DND-41 (cell line): ENCODE data around the gene PPFIA1.

ENCODE experiments used
- ATAC-seq: fragments of 200-7000 bp; cut with Tn5 transposase; 3 replicates; pipeline ENCODE4 v1.9.1; 2021; ENCODE audit warnings: low read depth; ENCODE audit not compliant: insufficient read depth
- DNase-seq: peaks from one replicate; pipeline ENCODE4 v3.0.0-alpha.2; 2020
- H2AFZ ChIP-seq: 2 replicates; pipeline ENCODE4 v1.6.0; 2012; ENCODE audit warnings: low read depth, low read length
- H3K27ac ChIP-seq: 2 replicates; pipeline ENCODE4 v1.5.1; 2012; ENCODE audit warnings: low read length, inconsistent platforms
- H3K27me3 ChIP-seq: fragments of 200-600 bp; sonication (generic); 2 replicates; pipeline ENCODE4 v1.6.0; 2012; ENCODE audit warnings: low read length, mild to moderate bottlenecking, inconsistent platforms; ENCODE audit not compliant: insufficient read depth, poor library complexity
- H3K36me3 ChIP-seq: 2 replicates; pipeline ENCODE4 v1.5.1; 2012; ENCODE audit warnings: low read length, inconsistent platforms; ENCODE audit not compliant: insufficient read depth
- H3K4me1 ChIP-seq: 2 replicates; pipeline ENCODE4 v1.5.1; 2012; ENCODE audit warnings: mild to moderate bottlenecking, low read length; ENCODE audit not compliant: insufficient read depth
- H3K4me2 ChIP-seq: 2 replicates; pipeline ENCODE4 v1.6.0; 2012; ENCODE audit warnings: mild to moderate bottlenecking, moderate library complexity, low read length, inconsistent platforms; ENCODE audit not compliant: insufficient read depth
- H3K4me3 ChIP-seq, 2 experiments: fragments of 200-600 bp in 1 of 2; shearing (Covaris generic) in 1 of 2; 2 replicates each; pipeline ENCODE4 v1.5.1; 2012 to 2016; ENCODE audit warnings: inconsistent platforms in 2 of 2, low read length in 2 of 2, mild to moderate bottlenecking in 2 of 2, low read depth in 1 of 2, moderate library complexity in 1 of 2
- H3K79me2 ChIP-seq: 2 replicates; pipeline ENCODE4 v1.6.0; 2012; ENCODE audit warnings: low read length, inconsistent platforms; ENCODE audit not compliant: insufficient read depth
- H3K9ac ChIP-seq: 2 replicates; pipeline ENCODE4 v1.6.0; 2012; ENCODE audit warnings: low read depth, mild to moderate bottlenecking, inconsistent platforms, low read length, moderate library complexity
- H3K9me3 ChIP-seq: 2 replicates; pipeline ENCODE4 v1.5.1; 2012; ENCODE audit warnings: low read length, moderate library complexity, mild to moderate bottlenecking, inconsistent platforms; ENCODE audit not compliant: insufficient read depth, severe bottlenecking
- H4K20me1 ChIP-seq: 2 replicates; pipeline ENCODE4 v1.6.0; 2012; ENCODE audit warnings: low read length; ENCODE audit not compliant: insufficient read depth
- CTCF ChIP-seq: IDR thresholded peaks from 2 replicates; pipeline ENCODE4 v1.5.1; 2012; ENCODE audit warnings: borderline replicate concordance, low read length, moderate library complexity, mild to moderate bottlenecking; ENCODE audit not compliant: poor library complexity, severe bottlenecking; ENCODE audit errors: extremely low read depth
- EZH2 ChIP-seq: IDR thresholded peaks from 3 replicates; pipeline ENCODE4 v1.6.1; 2012; ENCODE audit warnings: borderline replicate concordance, low read depth, mild to moderate bottlenecking, moderate library complexity, low read length, inconsistent platforms; ENCODE audit not compliant: severe bottlenecking

PPFIA1 gene

GRCh38 chr11:70429428-70429705, 158.9 kb downstream of the PPFIA1 start:
- Histone ChIP-seq H3K4me1 (no peaks in the 10 kb centered on the region), H2AFZ (no peak overlapping the region), H3K9me3 (no peaks in the 10 kb centered on the region), H3K27ac (no peak overlapping the region), H4K20me1 (0 out of 2 replicates have a peak, but pooled peaks cover 3% of the 10 kb centered on the region), H3K4me3 (no peak overlapping the region), H3K36me3 (no peaks in the 10 kb centered on the region), H3K27me3 (no peaks in the 10 kb centered on the region), H3K4me2 (no peak overlapping the region), H3K79me2 (no peaks in the 10 kb centered on the region), H3K9ac (no peak overlapping the region)
- TF ChIP-seq CTCF (no peak), EZH2 (no peak)
- DNase-seq (no peak), ATAC-seq (no peak)

GRCh38 chr11:70429724-70430521, 159.4 kb downstream of the PPFIA1 start:
- H3K36me3 ChIP-seq = no peaks in the 10 kb centered on the region
- no peak overlapping the region for H3K9ac ChIP-seq
- no peak for DNase-seq
- H3K4me1 ChIP-seq = no peaks in the 10 kb centered on the region
- no peak overlapping the region for H3K4me2 ChIP-seq
- H2AFZ ChIP-seq = no peak overlapping the region
- TF ChIP-seq CTCF (no peak), EZH2 (no peak)
- no peak for ATAC-seq
- no peak overlapping the region for H3K4me3 ChIP-seq
- no peaks in the 10 kb centered on the region for H3K79me2 ChIP-seq
- H4K20me1 ChIP-seq = 0 out of 2 replicates have a peak, but pooled peaks cover 3% of the 10 kb centered on the region
- H3K27ac ChIP-seq = no peak overlapping the region
- no peaks in the 10 kb centered on the region for H3K9me3 ChIP-seq
- no peaks in the 10 kb centered on the region for H3K27me3 ChIP-seq

GRCh38 chr11:70430671-70431574, 160.4 kb downstream of the PPFIA1 start:
- no peaks in the 10 kb centered on the region for H3K79me2 ChIP-seq
- H3K9ac ChIP-seq = no peak overlapping the region
- H3K27me3 ChIP-seq = no peaks in the 10 kb centered on the region
- H3K4me1 ChIP-seq = no peaks in the 10 kb centered on the region
- no peaks in the 10 kb centered on the region for H3K36me3 ChIP-seq
- no peak overlapping the region for H3K4me3 ChIP-seq
- no peak overlapping the region for H3K27ac ChIP-seq
- no peak overlapping the region for H2AFZ ChIP-seq
- no peak overlapping the region for H3K4me2 ChIP-seq
- no peak for DNase-seq
- H4K20me1 ChIP-seq = 0 out of 2 replicates have a peak, but pooled peaks cover 3% of the 10 kb centered on the region
- TF ChIP-seq CTCF (no peak), EZH2 (no peak)
- no peak for ATAC-seq
- no peaks in the 10 kb centered on the region for H3K9me3 ChIP-seq
